IPS-18c (cell line): Measurements from ENCODE around the gene SKIDA1.
A peak's percentile ranks its signal among the peaks of the same experiment; 100 is the strongest.

Experiments
- H3K4me3 ChIP-seq: 2 replicates; pipeline ENCODE4 v1.7.0; 2013; ENCODE audit warnings: low read depth, mild to moderate bottlenecking, low read length, moderate library complexity; ENCODE audit not compliant: insufficient read depth
- H3K9me3 ChIP-seq: one replicate; pipeline ENCODE4 v1.6.1; 2013; ENCODE audit warnings: mild to moderate bottlenecking, low read length, moderate library complexity; ENCODE audit not compliant: control insufficient read depth, insufficient read depth

SKIDA1 gene

GRCh38 chr10:21531164-21531563 lies 5.7 kb upstream of the SKIDA1 start:
- Histone ChIP-seq H3K9me3 (no peaks in the 10 kb centered on the region), H3K4me3 (no peak overlapping the region)

GRCh38 chr10:21530641-21531040 lies 5.2 kb upstream of the SKIDA1 start:
- Histone ChIP-seq H3K4me3 (no peak overlapping the region), H3K9me3 (no peaks in the 10 kb centered on the region)

- Histone ChIP-seq H3K4me3 (no peak overlapping the region), H3K9me3 (no peaks in the 10 kb centered on the region)
These were observed 4.7 kb upstream of the SKIDA1 start for GRCh38 chr10:21530168-21530567.

GRCh38 chr10:21529032-21529910 lies 3.8 kb upstream of the SKIDA1 start:
- Histone ChIP-seq H3K4me3 (no peak overlapping the region; the same call in 1 of the 2 replicates), H3K9me3 (no peaks in the 10 kb centered on the region)

GRCh38 chr10:21528236-21529031 lies 3.0 kb upstream of the SKIDA1 start:
- Histone ChIP-seq H3K4me3 (peak overlapping the region; percentile 45), H3K9me3 (no peaks in the 10 kb centered on the region)

- Histone ChIP-seq H3K9me3 (no peaks in the 10 kb centered on the region), H3K4me3 (peak overlapping the region; percentile 45)
These were observed 2.2 kb upstream of the SKIDA1 start for GRCh38 chr10:21527598-21528235.

- peak overlapping the region; percentile 45 for H3K4me3 ChIP-seq
- no peaks in the 10 kb centered on the region for H3K9me3 ChIP-seq
These were observed 1.5 kb upstream of the SKIDA1 start for GRCh38 chr10:21526860-21527597.

- Histone ChIP-seq H3K4me3 (peak overlapping the region; percentile 45; the same call in 1 of the 2 replicates), H3K9me3 (no peaks in the 10 kb centered on the region)
These were observed 842 bp upstream of the SKIDA1 start for GRCh38 chr10:21526188-21526859.

GRCh38 chr10:21524526-21525366 lies 736 bp downstream of the SKIDA1 start:
- peak overlapping the region; percentile 77 for H3K4me3 ChIP-seq
- no peaks in the 10 kb centered on the region for H3K9me3 ChIP-seq

- no peaks in the 10 kb centered on the region for H3K9me3 ChIP-seq
- peak overlapping the region; percentile 77; the same call in 1 of the 2 replicates for H3K4me3 ChIP-seq
These were observed 1.4 kb downstream of the SKIDA1 start for GRCh38 chr10:21524131-21524525.

- no peaks in the 10 kb centered on the region for H3K9me3 ChIP-seq
- no peak overlapping the region for H3K4me3 ChIP-seq
These were observed 1.9 kb downstream of the SKIDA1 start for GRCh38 chr10:21523557-21524008.

- no peaks in the 10 kb centered on the region for H3K9me3 ChIP-seq
- no peak overlapping the region for H3K4me3 ChIP-seq
These were observed 2.7 kb downstream of the SKIDA1 start for GRCh38 chr10:21522631-21523406.

GRCh38 chr10:21521751-21522533 lies 3.5 kb downstream of the SKIDA1 start:
- no peaks in the 10 kb centered on the region for H3K9me3 ChIP-seq
- H3K4me3 ChIP-seq: no peak overlapping the region

GRCh38 chr10:21520949-21521348 lies 4.5 kb downstream of the SKIDA1 start:
- no peak overlapping the region for H3K4me3 ChIP-seq

More at GRCh38 chr10:21520949-21521348, 4.5 kb downstream of the SKIDA1 start:
- H3K9me3 ChIP-seq: no peaks in the 10 kb centered on the region
